Endothelial cell of hepatic sinusoid (primary cell): ENCODE data around the gene FARS2.

Source experiments
- in situ Hi-C: cut with HindIII; loops from 2 replicates; pipeline ENCODE4 v1.10.0; 2017; ENCODE audit warnings: low sequenced_read_pairs

Gene FARS2

DNA sequence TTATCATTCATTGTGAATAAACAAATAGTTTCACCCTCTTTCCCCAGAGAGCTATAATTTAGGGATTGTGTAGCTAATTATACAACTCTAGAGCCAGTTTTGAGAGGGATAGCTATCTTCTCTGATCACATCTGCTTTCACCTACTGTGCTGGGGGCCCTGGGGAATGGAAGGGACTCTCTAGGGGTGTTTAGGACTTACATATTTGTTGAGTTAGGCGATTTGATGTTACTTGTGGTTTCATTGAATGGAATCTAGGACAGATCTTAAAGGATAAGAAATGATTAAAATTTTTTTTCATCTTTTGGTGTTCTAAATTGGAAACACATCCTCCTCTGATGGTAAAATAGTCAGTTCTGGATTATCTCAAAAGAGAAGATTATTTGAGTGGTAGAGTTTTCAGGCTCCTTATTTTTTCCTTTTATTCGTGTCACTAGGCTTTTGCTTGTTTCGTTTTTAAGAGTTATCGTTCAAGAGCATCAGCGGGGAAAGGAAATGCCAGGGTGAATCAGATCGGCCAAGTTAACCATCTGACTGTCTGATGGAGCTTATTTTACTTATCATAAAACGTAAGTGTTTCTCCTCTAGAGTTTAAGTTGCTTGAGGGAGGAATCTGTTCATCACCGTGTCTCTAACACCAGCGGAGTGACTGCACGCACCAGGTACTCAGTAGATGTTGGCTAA, 236.7 kb downstream of the FARS2 start:
- in situ Hi-C loops: no loop called here

DNA sequence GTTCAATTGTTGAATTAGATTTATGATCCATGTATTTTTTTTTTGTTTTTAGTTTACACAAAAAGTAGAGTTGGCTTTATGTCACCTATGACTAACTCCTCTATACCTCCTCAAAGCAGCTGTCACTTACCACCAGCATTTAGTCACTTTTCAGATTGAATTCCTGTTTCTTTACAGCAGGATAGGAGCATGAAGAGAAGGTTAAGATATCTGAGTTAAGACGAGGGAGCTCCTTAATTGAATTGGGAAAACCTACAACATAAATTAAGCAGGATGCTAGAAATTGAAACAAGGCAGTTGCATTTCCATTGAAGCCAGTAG, 237.2 kb downstream of the FARS2 start:
- in situ Hi-C loops: no loop called here

DNA sequence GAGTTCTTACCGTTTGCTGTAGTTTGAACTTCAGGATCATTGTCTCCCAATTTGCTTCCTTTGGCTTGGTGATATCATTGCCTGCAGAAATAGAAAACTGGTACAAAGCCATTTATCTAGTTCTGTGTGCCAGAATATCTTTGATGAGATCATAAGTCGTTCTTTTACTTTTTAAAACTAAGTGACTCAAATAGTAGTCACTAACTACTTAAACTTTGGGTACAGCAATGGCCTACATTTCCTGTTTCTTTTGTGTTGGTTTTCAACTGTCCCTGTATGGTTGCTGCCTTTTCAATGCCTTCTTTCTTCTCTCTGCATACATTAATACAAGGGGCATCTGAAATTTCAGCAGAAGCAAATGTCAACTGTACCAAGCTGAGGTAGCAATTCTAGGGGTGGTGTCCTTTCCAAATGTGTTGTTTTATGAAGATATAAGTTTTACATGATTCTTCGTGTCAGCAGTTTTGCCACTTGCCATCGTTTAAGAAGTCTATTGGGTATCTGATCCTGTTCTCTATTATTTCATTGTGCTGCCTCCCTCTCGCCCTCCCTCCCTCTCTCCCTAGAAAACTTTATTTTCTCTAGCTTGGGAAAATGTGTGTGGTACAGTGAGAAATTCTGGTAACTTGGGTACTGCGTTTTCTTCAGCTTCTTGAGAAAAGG, 238.5 kb downstream of the FARS2 start:
- in situ Hi-C loops: no loop called here

DNA sequence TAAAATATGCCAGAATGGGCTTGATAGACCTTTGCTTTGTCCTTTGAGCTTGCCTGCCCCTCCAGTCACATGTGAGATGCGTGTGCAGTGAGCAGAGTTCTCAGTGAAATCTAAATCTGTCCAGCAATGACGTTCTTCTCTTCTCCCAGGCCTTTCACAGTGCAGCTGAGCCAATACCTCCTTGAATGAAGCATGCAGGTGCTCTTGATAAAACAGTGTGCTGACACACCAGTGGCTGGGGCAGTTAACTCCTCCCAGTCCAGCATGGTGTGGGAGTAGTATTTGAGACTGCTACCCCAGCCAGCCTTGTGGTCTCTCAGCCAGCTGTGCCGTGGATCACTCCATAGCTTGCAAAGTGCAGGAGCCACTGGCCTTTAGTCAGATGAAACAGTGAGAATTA, 240.5 kb downstream of the FARS2 start:
- in situ Hi-C loops: no loop called here

- in situ Hi-C loops: no loop called here
These were observed 242.8 kb downstream of the FARS2 start for GRCh38 chr6:5504078-5504477.

DNA sequence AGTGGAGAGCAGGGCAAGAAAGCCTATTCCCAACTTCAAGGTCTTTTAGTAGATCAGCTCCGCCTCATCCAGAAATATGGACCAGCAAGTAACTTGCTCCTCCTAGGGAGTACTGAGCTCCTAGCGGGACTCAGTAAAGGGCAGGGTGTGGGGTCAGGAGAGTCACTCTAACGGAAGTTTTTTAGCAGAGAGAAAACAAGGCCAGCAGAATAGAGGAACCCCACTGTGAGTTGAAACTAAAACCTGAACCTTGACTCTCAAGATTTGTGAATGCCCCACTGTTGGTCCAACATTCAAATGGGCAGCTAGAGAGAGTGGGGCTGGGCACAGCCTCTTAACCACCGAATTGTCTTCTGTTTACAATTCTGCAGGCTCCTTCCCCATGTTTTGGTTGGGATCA, 244.8 kb downstream of the FARS2 start:
- in situ Hi-C loops: no loop called here

- in situ Hi-C loops: no loop called here
These were observed 245.3 kb downstream of the FARS2 start for GRCh38 chr6:5506597-5506996.

- in situ Hi-C loops: no loop called here
These were observed 245.9 kb downstream of the FARS2 start for GRCh38 chr6:5507131-5507681.

DNA sequence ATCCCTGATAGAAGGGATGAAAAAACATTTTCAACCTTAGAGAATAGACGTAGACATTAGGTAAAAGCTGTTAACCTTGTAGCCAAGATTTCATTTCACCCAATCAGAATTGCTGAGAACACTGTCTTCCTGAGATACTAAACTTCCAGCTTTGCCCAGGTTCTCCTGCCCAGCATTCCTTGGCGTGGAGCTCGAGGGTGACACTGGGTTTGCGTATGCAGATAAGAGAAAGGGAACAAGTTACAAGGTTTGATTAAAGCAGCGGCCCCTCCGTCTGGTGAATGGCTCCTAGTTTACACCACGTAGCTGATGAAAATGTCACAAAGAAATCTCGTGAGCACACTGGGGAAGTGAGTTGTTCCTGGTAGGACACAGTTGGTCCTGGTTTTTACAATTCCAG, 247.8 kb downstream of the FARS2 start:
- in situ Hi-C loops: no loop called here

DNA sequence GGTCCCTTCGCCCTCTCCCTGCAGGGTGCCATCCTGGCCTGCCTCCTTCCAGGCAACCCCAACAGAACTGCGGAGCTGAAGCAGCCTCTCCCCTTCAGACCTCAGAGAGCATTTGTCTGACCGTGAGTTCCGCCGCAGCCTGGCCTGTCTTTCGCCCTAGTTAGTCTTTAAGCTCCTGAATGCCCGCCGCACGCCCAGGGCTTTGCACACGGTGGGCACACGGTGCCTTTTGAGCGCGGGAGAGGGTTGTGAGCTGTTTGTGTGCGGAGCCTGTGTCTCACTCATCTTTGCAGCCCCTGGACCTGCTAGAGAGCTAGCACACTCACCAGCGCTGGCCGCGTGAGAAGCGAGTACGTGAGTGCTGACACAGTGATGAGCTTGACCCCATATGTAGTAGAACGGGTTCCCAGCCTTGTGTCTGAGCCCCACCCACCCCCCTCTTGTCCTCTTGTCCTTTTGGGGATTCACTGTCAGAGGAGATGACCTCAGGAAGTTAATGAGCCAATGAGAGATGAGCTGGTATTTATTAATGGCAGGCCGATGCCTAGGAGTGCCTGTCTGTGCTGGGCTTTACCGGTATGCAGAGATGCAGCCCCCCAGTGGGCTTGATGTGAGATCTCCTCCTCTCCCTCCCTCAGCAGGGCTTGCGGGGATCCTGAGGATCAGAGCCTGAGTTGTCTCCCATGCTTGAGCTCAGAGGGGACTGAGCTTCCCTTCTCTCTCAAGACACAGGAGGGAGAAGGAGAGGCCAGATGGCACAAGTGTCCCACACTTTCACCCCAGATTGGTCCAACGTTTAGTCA, 249.2 kb downstream of the FARS2 start:
- in situ Hi-C loops: no loop called here

- in situ Hi-C loops: no loop called here
These were observed 250.6 kb downstream of the FARS2 start for GRCh38 chr6:5511954-5512353.

DNA sequence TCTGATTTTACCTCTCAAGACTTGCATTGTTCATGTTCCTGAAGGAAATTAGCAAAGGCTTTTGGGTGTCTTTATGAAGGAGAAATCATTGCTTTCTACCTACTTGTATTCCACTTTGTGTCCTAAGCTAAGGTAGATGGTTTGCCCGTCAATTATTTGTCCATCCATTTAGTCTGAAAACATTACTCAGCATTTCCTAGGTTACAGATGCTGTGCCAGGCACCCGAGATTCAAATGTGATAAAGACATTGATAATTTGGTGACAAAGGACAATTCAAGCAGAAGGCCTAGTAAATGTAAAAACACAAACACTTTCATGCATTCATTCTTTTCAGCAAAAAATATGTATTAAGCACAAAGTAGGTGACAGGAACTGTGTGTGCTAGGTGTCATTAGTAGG, 251.1 kb downstream of the FARS2 start:
- in situ Hi-C loops: no loop called here

- in situ Hi-C loops: no loop called here
These were observed 252.1 kb downstream of the FARS2 start for GRCh38 chr6:5513408-5513807.

GRCh38 chr6:5514353-5514752, 253.0 kb downstream of the FARS2 start:
- in situ Hi-C loops: no loop called here

DNA sequence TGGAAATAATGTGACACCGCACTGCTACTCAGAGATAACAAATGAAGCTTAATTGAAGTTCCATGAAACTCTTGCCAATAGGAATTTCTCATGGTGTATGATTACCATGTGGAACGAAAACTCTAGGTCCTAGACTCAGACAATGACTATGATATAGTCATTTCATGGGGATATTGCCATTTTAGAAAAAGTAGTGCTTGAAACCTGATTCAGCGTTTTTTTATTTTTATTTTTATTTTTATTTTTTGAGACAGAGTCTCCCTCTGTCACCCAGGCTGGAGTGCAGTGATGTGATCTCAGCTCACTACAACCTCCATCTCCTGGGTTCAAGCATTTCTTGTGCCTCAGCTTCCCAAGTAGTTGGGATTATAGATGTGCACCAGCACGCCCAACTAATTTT, 253.9 kb downstream of the FARS2 start:
- in situ Hi-C loops: loop anchor here (5.0 kb wide), 1 partner anchor 102 kb away; no protein-coding TSS in a partner anchor

GRCh38 chr6:5516036-5516435, 254.7 kb downstream of the FARS2 start:
- in situ Hi-C loops: loop anchor here (5.0 kb wide), 1 partner anchor 101 kb away; no protein-coding TSS in a partner anchor

GRCh38 chr6:5517796-5518195, 256.5 kb downstream of the FARS2 start:
- in situ Hi-C loops: loop anchor here (5.0 kb wide), 1 partner anchor 100 kb away; no protein-coding TSS in a partner anchor

DNA sequence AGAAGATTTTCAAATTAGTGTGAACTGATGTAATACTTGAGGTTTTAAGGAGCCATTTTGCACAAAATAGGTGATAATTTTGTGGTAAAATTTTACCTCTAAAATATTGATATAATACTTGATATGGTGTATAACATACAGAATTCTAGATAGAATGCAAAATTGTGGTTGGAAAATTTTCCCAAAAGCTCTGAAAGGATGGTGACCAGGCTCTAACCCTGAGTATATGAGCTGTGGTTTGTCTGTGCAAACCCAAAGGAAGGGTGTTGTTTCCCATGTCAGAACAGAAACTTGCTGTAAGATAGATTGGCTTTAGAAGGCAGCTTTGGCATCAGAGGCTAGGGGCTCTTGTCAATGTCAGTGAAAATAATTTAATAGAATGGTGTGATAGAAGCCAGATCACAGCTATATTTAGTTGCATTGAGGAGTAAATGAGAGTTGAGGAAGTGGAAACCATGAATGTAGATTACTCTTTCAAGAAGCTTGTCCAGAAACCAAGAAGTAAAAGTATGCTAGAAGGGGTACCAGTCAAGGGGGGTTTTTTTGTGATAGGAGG, 257.7 kb downstream of the FARS2 start:
- in situ Hi-C loops: loop anchor here (5.0 kb wide), 1 partner anchor 98 kb away; no protein-coding TSS in a partner anchor

DNA sequence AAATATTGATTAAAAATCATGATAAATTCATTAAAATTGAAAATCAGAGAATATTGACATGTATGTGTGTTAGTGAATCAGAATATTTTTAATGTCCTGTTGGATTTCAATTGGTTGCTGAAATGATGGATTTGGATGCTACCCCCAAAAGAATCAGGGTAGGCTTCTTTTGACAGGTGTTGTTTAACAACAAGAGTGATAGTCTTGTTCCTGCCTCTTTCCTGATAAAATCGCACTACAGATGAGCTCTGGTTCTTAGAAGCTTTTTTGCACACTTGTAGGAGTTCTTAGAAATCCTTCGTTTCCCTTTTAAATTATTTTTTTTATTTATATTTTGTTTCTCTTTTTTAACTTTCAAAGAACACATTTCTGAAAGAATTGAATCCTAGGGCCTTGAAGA, 259.5 kb downstream of the FARS2 start:
- in situ Hi-C loops: no loop called here

DNA sequence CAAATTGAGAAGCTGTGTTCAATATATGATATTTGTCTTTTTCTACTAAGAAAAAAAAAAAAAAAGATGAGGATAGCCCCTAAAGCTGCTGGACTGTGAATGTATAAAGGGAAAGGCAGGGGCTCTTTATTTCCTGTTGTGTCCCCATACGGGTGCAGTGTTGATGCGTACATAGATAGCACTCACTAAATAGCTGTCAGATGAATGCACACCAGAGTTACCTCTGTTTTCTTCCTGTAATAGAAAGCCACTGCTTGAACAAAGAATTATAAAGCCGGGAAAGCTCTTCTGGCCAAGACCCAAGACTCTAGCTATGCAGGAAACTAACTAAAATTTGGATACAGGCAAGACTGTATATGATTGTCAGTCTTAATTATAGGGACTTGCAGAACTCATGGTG, 260.0 kb downstream of the FARS2 start:
- in situ Hi-C loops: no loop called here

GRCh38 chr6:5522147-5522546, 260.8 kb downstream of the FARS2 start:
- in situ Hi-C loops: no loop called here
